ENCODE measurements around the gene MRGPRX1. TPM values are rescaled to one million over a fixed set of nuclear protein-coding genes. Genes with fewer than 3 reads are reported as not detected.
"Not testable (repeated sequence)": the region's sequence is repeated elsewhere in the genome, so short reads cannot be mapped to it uniquely, and the experiment has no call there.

Gene MRGPRX1
- total RNA-seq, 1 experiment from 2014 or later: not detected

GRCh38 chr11:18900151-18900611 is 39.0 kb downstream of the MRGPRX1 start:
- H2BK120ac ChIP-seq (ENCODE audit: low read depth, low read length, poor library complexity, severe bottlenecking); H4K91ac ChIP-seq (ENCODE audit: insufficient read length, low read depth, low read length); DNase-seq; H3K9me3 ChIP-seq (ENCODE audit: control insufficient read depth, low read depth, low read length); H3K18ac ChIP-seq (ENCODE audit: insufficient read length, low read depth, low read length); H3K56ac ChIP-seq (ENCODE audit: insufficient read length, low read depth, low read length); H2BK5ac ChIP-seq (ENCODE audit: insufficient read length, low read length); H3K27me3 ChIP-seq (ENCODE audit: insufficient read depth, low read length); H3K23ac ChIP-seq (ENCODE audit: insufficient read length, low read depth, low read length); H3K4ac ChIP-seq (ENCODE audit: low read depth, low read length); H3K27me3 Mint-ChIP-seq (ENCODE audit: low read depth); H3K4me2 ChIP-seq (ENCODE audit: insufficient read depth, insufficient read length, low read length); H3K79me2 ChIP-seq (ENCODE audit: insufficient read depth, low read length); H2BK20ac ChIP-seq (ENCODE audit: low read depth, low read length, poor library complexity, severe bottlenecking); H4K5ac ChIP-seq (ENCODE audit: insufficient read length, low read depth, low read length); H4K8ac ChIP-seq (replicated peaks; ENCODE audit: insufficient read length, low read depth, low read length); H3K4me1 ChIP-seq (ENCODE audit: insufficient read depth, low read length); H3K14ac ChIP-seq (ENCODE audit: insufficient read depth, low read length); H3K4me3 Mint-ChIP-seq; H3K9ac ChIP-seq (ENCODE audit: extremely low read depth, insufficient read length, low read length); H3K27ac ChIP-seq (ENCODE audit: insufficient read length, low read depth, low read length); H4K20me1 ChIP-seq (ENCODE audit: control insufficient read depth, insufficient read depth, insufficient read length); H3K23me2 ChIP-seq (ENCODE audit: insufficient read length, low read depth, low read length, poor library complexity, severe bottlenecking); H3T11ph ChIP-seq (ENCODE audit: low read length); H2BK12ac ChIP-seq (ENCODE audit: insufficient read length, low read depth, low read length); H2AK5ac ChIP-seq (ENCODE audit: insufficient read length, low read length); H3K79me1 ChIP-seq (ENCODE audit: insufficient read depth, low read depth, low read length, poor library complexity, severe bottlenecking); H2BK15ac ChIP-seq (ENCODE audit: low read depth, low read length): not testable (repeated sequence)
- H3K27ac Mint-ChIP-seq: peak overlapping the region; percentile 25 to 74 (median 65); a peak in 1 of 7 replicates
- peak overlapping the region; percentile 62 for H2AFZ ChIP-seq (ENCODE audit: low read length)
- peaks cover 3 to 20% (median 6%) of the 10 kb centered on the region in 3 experiments; a peak in 5 of 7 replicates for H3K36me3 Mint-ChIP-seq (ENCODE audit: insufficient read depth in 1 of 3, low read depth in 3 of 3)
- peaks cover 34 to 36% of the 10 kb centered on the region in 2 experiments for H3K4me1 Mint-ChIP-seq
- no CpG with 5 or more reads among the region's 4 CpGs for WGBS (ENCODE audit: extremely low coverage, insufficient read length, low lambda C conversion rate)
- peaks cover 18 to 26% of the 10 kb centered on the region in 2 experiments; a peak in 4 of 5 replicates for H3K9me3 Mint-ChIP-seq

GRCh38 chr11:18891712-18892111 is 47.5 kb downstream of the MRGPRX1 start:
- not testable (repeated sequence) for H3K23ac ChIP-seq (ENCODE audit: insufficient read length, low read depth, low read length); H2AFZ ChIP-seq (ENCODE audit: low read length); H3K56ac ChIP-seq (ENCODE audit: insufficient read length, low read depth, low read length); H4K5ac ChIP-seq (ENCODE audit: insufficient read length, low read depth, low read length); H3K4me2 ChIP-seq (ENCODE audit: insufficient read depth, insufficient read length, low read length); H3K4me1 ChIP-seq (ENCODE audit: insufficient read depth, low read length); H2BK5ac ChIP-seq (ENCODE audit: insufficient read length, low read length); H3K27me3 ChIP-seq (ENCODE audit: insufficient read depth, low read length); H4K91ac ChIP-seq (ENCODE audit: insufficient read length, low read depth, low read length); H2BK12ac ChIP-seq (ENCODE audit: insufficient read length, low read depth, low read length); DNase-seq; H3K23me2 ChIP-seq (ENCODE audit: insufficient read length, low read depth, low read length, poor library complexity, severe bottlenecking); H3K9me3 ChIP-seq (ENCODE audit: control insufficient read depth, low read depth, low read length); H3K4me1 Mint-ChIP-seq; H3K4me3 Mint-ChIP-seq; H2BK20ac ChIP-seq (ENCODE audit: low read depth, low read length, poor library complexity, severe bottlenecking); H3K14ac ChIP-seq (ENCODE audit: insufficient read depth, low read length); H2BK120ac ChIP-seq (ENCODE audit: low read depth, low read length, poor library complexity, severe bottlenecking); H2AK5ac ChIP-seq (ENCODE audit: insufficient read length, low read length); H3K4ac ChIP-seq (ENCODE audit: low read depth, low read length); H3K27ac ChIP-seq (ENCODE audit: insufficient read length, low read depth, low read length); H2BK15ac ChIP-seq (ENCODE audit: low read depth, low read length); H3K79me1 ChIP-seq (ENCODE audit: insufficient read depth, low read depth, low read length, poor library complexity, severe bottlenecking); H3T11ph ChIP-seq (ENCODE audit: low read length); H3K18ac ChIP-seq (ENCODE audit: insufficient read length, low read depth, low read length); H4K20me1 ChIP-seq (ENCODE audit: control insufficient read depth, insufficient read depth, insufficient read length); H4K8ac ChIP-seq (replicated peaks; ENCODE audit: insufficient read length, low read depth, low read length); H3K36me3 Mint-ChIP-seq (ENCODE audit: insufficient read depth in 1 of 3, low read depth in 3 of 3); H3K9ac ChIP-seq (ENCODE audit: extremely low read depth, insufficient read length, low read length); H3K79me2 ChIP-seq (ENCODE audit: insufficient read depth, low read length); H3K27ac Mint-ChIP-seq
- Mint-ChIP-seq H3K9me3 (peaks cover 20 to 26% of the 10 kb centered on the region in 2 experiments), H3K27me3 (ENCODE audit: low read depth) (peaks cover 25% of the 10 kb centered on the region)
- no CpG with 5 or more reads among the region's 2 CpGs for WGBS (ENCODE audit: extremely low coverage, insufficient read length, low lambda C conversion rate)

Data from H9 (cell line).